Sigmoid colon (tissue), 7 donors: ENCODE measurements around the gene TMSB15C. TPM values are rescaled to one million over a fixed set of nuclear protein-coding genes. Genes with fewer than 3 reads are reported as not detected.
"Not testable (repeated sequence)": the region's sequence is repeated elsewhere in the genome, so short reads cannot be mapped to it uniquely, and the experiment has no call there.

ENCODE experiments used
- DNase-seq: peaks from one replicate; pipeline ENCODE4 v3.0.0-alpha.2; 2019
- H3K27ac ChIP-seq, 4 donors: fragments of 200-600 bp; sonication (generic); one replicate each; pipeline ENCODE4 v1.5.1; 2016 to 2019; ENCODE audit warnings: mild to moderate bottlenecking in 1 of 4
- H3K27me3 ChIP-seq, 3 donors: fragments of 200-600 bp; sonication (generic); one replicate each; pipeline ENCODE4 v1.5.1; 2019; ENCODE audit warnings: mild to moderate bottlenecking in 1 of 3
- H3K36me3 ChIP-seq, 4 donors: fragments of 200-600 bp; sonication (generic); one replicate each; pipeline ENCODE4 v1.5.1; 2016 to 2019
- H3K4me1 ChIP-seq, 4 donors: fragments of 200-600 bp; sonication (generic); one replicate each; pipeline ENCODE4 v1.5.1; 2017 to 2019
- H3K4me3 ChIP-seq, 4 donors: fragments of 200-600 bp; sonication (generic); one replicate each; pipeline ENCODE4 v1.5.1; 2017 to 2019; ENCODE audit warnings: mild to moderate bottlenecking in 2 of 4, moderate library complexity in 1 of 4
- H3K9me3 ChIP-seq, 4 donors: fragments of 200-600 bp in 3 of 4; sonication (generic) in 3 of 4; one replicate each; pipeline versions ENCODE4 v1.5.1 to v1.6.1; 2013 to 2019
- CTCF ChIP-seq, 4 experiments: fragments of 450-650 bp in 3 of 4; fragments of 200-600 bp in 1 of 4; IDR thresholded peaks; one replicate each; pipeline ENCODE4 v1.5.1; 2016 to 2019; ENCODE audit warnings: antibody characterized with exemption in 4 of 4, mild to moderate bottlenecking in 3 of 4, moderate library complexity in 2 of 4
- EP300 ChIP-seq, 4 donors: sonication (generic); formaldehyde crosslinking; IDR thresholded peaks; one replicate each; pipeline ENCODE4 v1.6.1; 2017; ENCODE audit warnings: antibody characterized with exemption in 4 of 4
- POLR2A ChIP-seq, 2 donors: fragments of 450-650 bp; IDR thresholded peaks; one replicate each; pipeline ENCODE4 v1.6.1; 2016; ENCODE audit warnings: antibody characterized with exemption in 2 of 2, mild to moderate bottlenecking in 2 of 2, moderate library complexity in 2 of 2
- POLR2AphosphoS5 ChIP-seq, 4 donors: sonication (generic); formaldehyde crosslinking; IDR thresholded peaks; one replicate each; pipeline ENCODE4 v1.6.1; 2017; ENCODE audit warnings: antibody characterized with exemption in 4 of 4
- WGBS, 2 donors: extraction: QIAGEN DNeasy Blood & Tissue Kit; methylation state at CpG; one replicate each; pipeline ENCODE4 v1.1.7; 2013; 5-methylcytosine and 5-hydroxymethylcytosine counted together
- intact Hi-C: fragments of 100-400 bp; cut with DNase I; formaldehyde crosslinking; loops from one replicate; pipeline ENCODE4 v1.15.1; 2023
- polyA plus RNA-seq, 3 donors: library from polyadenylated mRNA; stranded (reverse); fragments of 200-250 nt; gene quantifications; one replicate each; pipeline ENCODE4 v1.2.3, GENCODE V29; 2013
- total RNA-seq, 4 donors: library from RNA; depleted of rRNA; stranded (reverse); fragments of >200 nt; gene quantifications; one replicate each; pipeline ENCODE4 v1.1.0, GENCODE V29; 2016
- donor health status: healthy with polysubstance abuse.
- donor health status: Bipolar disorder and iron deficiency.
- donor health status: healthy.

The TMSB15C gene
- total and polyA plus RNA-seq, 7 donors: 1.0 to 9.4 (median 4.3) TPM; not detected in 2

- H3K4me1 ChIP-seq: no peaks in the 10 kb centered on the region
- no peaks in the 10 kb centered on the region for H3K27me3 ChIP-seq
- no peak for DNase-seq
- intact Hi-C loops: no loop called here
- TF ChIP-seq POLR2AphosphoS5 (IDR thresholded peaks at IDR 0.05) (no peak), POLR2A (IDR thresholded peaks at IDR 0.05) (no peak), EP300 (IDR thresholded peaks at IDR 0.05) (no peak), CTCF (IDR thresholded peaks at IDR 0.05) (no peak)
- WGBS, 2 donors: 80 to 87% methylated on average over 5 of the region's 5 CpGs
- H3K9me3 ChIP-seq: no peaks in the 10 kb centered on the region
- no peak overlapping the region for H3K4me3 ChIP-seq
- no peak overlapping the region for H3K27ac ChIP-seq
- no peaks in the 10 kb centered on the region for H3K36me3 ChIP-seq
These were observed 8.7 kb upstream of the TMSB15C start for GRCh38 chrX:104084534-104085277.

- H3K36me3 ChIP-seq: no peaks in the 10 kb centered on the region
- H3K4me3 ChIP-seq: no peak overlapping the region
- H3K4me1 ChIP-seq: no peaks in the 10 kb centered on the region
- TF ChIP-seq EP300 (IDR thresholded peaks at IDR 0.05) (no peak), POLR2A (IDR thresholded peaks at IDR 0.05) (no peak), POLR2AphosphoS5 (IDR thresholded peaks at IDR 0.05) (no peak)
- intact Hi-C loops: no loop called here
- no peaks in the 10 kb centered on the region for H3K9me3 ChIP-seq
- 69 to 86% methylated on average over 4 of the region's 4 CpGs for WGBS, 2 donors
- no peak overlapping the region for H3K27ac ChIP-seq
- H3K27me3 ChIP-seq: no peaks in the 10 kb centered on the region
- no peak for DNase-seq
These were observed 8.0 kb upstream of the TMSB15C start for GRCh38 chrX:104084063-104084462.

- H3K4me3 ChIP-seq, H3K27me3 ChIP-seq, H3K4me1 ChIP-seq, H3K36me3 ChIP-seq, H3K27ac ChIP-seq, H3K9me3 ChIP-seq, DNase-seq, intact Hi-C loops: not testable (repeated sequence)
- WGBS, 2 donors: no CpG with 5 or more reads among the region's 6 CpGs
These were observed 1.8 kb upstream of the TMSB15C start for GRCh38 chrX:104077854-104078253.

- H3K9me3 ChIP-seq, H3K4me3 ChIP-seq, H3K4me1 ChIP-seq, H3K27me3 ChIP-seq, intact Hi-C loops, DNase-seq, H3K27ac ChIP-seq, H3K36me3 ChIP-seq: not testable (repeated sequence)
- WGBS, 2 donors: 94 to 96% methylated on average over 9 of the region's 18 CpGs
These were observed 13.4 kb downstream of the TMSB15C start for GRCh38 chrX:104062636-104063035.

GRCh38 chrX:104054956-104055355 is 21.1 kb downstream of the TMSB15C start:
- H3K4me1 ChIP-seq, H3K36me3 ChIP-seq, H3K9me3 ChIP-seq, H3K4me3 ChIP-seq, H3K27me3 ChIP-seq, H3K27ac ChIP-seq, intact Hi-C loops, DNase-seq: not testable (repeated sequence)
- WGBS, 2 donors: no CpG with 5 or more reads among the region's 13 CpGs

GRCh38 chrX:104047171-104047570 is 28.9 kb downstream of the TMSB15C start:
- 93 to 95% methylated on average over 13 of the region's 13 CpGs for WGBS, 2 donors

More at GRCh38 chrX:104047171-104047570, 28.9 kb downstream of the TMSB15C start:
- no peak overlapping the region for H3K4me3 ChIP-seq
- DNase-seq: no peak
- no peaks in the 10 kb centered on the region for H3K4me1 ChIP-seq
- H3K27ac ChIP-seq: no peak overlapping the region
- intact Hi-C loops: no loop called here
- no peaks in the 10 kb centered on the region for H3K9me3 ChIP-seq
- no peaks in the 10 kb centered on the region for H3K36me3 ChIP-seq
- TF ChIP-seq CTCF (IDR thresholded peaks at IDR 0.05): no peak
- TF ChIP-seq EP300 (IDR thresholded peaks at IDR 0.05): no peak
- TF ChIP-seq POLR2A (IDR thresholded peaks at IDR 0.05): no peak
- no peak for TF ChIP-seq POLR2AphosphoS5 (IDR thresholded peaks at IDR 0.05)
- no peaks in the 10 kb centered on the region for H3K27me3 ChIP-seq
